Myocyte (in vitro differentiated cells): Measurements from ENCODE around the gene SRP19. TPM values are rescaled to one million over a fixed set of nuclear protein-coding genes. Genes with fewer than 3 reads are reported as not detected.

Experiments
- total RNA-seq: library from RNA; depleted of rRNA; stranded (reverse); fragments of >200 nt; gene quantifications from 2 replicates; pipeline ENCODE4 v1.2.3, GENCODE V29; 2014

The SRP19 gene
- total RNA-seq, 1 donor from 2014 or later, result 78.4 TPM

Other genes starting within 250 kb of the SRP19 start
- gene APC, start 123.4 kb upstream of the SRP19 start, total RNA-seq, result 67.4 and 86.6 TPM in 2 replicates
- gene REEP5, start 60.9 kb downstream of the SRP19 start, total RNA-seq, result 47.3 and 58.5 TPM in 2 replicates
- 34.0 and 64.7 TPM in 2 replicates for gene DCP2, start 115.5 kb downstream of the SRP19 start, total RNA-seq